Measurements from ENCODE around the gene HTR6.

Gene HTR6

GRCh38 chr1:19668888-19669287 lies 4.2 kb downstream of the HTR6 start:
- Histone ChIP-seq H4K20me1 (ENCODE audit: insufficient read depth, low read length) (no peaks in the 10 kb centered on the region), H3K4me2 (ENCODE audit: low read length) (no peak overlapping the region), H3K4me3 (ENCODE audit: low read length) (no peak overlapping the region), H3K9me3 (ENCODE audit: insufficient read depth, low read length) (no peaks in the 10 kb centered on the region), H3K9ac (ENCODE audit: low read length) (no peak overlapping the region), H3K79me2 (ENCODE audit: low read length) (no peaks in the 10 kb centered on the region), H3K36me3 (replicated peaks; ENCODE audit: low read depth, low read length) (no peaks in the 10 kb centered on the region), H3K27me3 (ENCODE audit: low read depth, low read length) (no peaks in the 10 kb centered on the region), H3K4me1 (ENCODE audit: low read length) (no peaks in the 10 kb centered on the region), H3K27ac (ENCODE audit: low read length) (no peak overlapping the region), H2AFZ (ENCODE audit: low read depth, low read length) (no peak overlapping the region)
- TF ChIP-seq EZH2phosphoT487 (IDR thresholded peaks at IDR 0.05; ENCODE audit: low read depth): no peak

DNA sequence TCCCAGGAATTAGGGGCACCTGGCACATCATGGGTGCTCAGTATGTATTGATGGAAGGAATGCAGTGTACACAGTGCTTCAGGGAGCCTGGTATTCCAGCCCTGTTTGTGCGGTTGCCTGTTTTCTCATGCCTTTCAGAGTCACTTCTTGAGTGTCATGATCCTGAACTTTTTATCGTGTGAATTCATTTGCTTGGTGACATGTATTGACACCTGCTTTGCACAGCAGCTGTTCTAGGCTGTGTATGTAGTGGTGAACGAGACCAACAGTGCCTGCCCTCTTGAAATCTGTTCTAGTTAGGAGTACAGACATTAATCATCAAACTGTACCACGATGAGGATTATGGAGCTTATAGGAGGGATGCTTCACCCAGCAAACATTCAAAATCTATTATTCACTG lies 6.1 kb downstream of the HTR6 start:
- no peaks in the 10 kb centered on the region for H3K36me3 ChIP-seq (replicated peaks; ENCODE audit: low read depth, low read length)
- no peak for TF ChIP-seq EZH2phosphoT487 (IDR thresholded peaks at IDR 0.05; ENCODE audit: low read depth)
- TF ChIP-seq, protein P1, sequence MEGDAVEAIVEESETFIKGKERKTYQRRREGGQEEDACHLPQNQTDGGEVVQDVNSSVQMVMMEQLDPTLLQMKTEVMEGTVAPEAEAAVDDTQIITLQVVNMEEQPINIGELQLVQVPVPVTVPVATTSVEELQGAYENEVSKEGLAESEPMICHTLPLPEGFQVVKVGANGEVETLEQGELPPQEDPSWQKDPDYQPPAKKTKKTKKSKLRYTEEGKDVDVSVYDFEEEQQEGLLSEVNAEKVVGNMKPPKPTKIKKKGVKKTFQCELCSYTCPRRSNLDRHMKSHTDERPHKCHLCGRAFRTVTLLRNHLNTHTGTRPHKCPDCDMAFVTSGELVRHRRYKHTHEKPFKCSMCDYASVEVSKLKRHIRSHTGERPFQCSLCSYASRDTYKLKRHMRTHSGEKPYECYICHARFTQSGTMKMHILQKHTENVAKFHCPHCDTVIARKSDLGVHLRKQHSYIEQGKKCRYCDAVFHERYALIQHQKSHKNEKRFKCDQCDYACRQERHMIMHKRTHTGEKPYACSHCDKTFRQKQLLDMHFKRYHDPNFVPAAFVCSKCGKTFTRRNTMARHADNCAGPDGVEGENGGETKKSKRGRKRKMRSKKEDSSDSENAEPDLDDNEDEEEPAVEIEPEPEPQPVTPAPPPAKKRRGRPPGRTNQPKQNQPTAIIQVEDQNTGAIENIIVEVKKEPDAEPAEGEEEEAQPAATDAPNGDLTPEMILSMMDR (IDR thresholded peaks at IDR 0.05; ENCODE audit: low read depth, low read length): no peak
- no peak overlapping the region for H3K4me2 ChIP-seq (ENCODE audit: low read length)
- H2AFZ ChIP-seq (ENCODE audit: low read depth, low read length): no peak overlapping the region
- H3K79me2 ChIP-seq (ENCODE audit: low read length): no peaks in the 10 kb centered on the region
- no peak overlapping the region for H3K9ac ChIP-seq (ENCODE audit: low read length)
- H3K4me1 ChIP-seq (ENCODE audit: low read length): no peaks in the 10 kb centered on the region
- H3K27me3 ChIP-seq (ENCODE audit: low read depth, low read length): no peaks in the 10 kb centered on the region
- H3K27ac ChIP-seq (ENCODE audit: low read length): no peak overlapping the region
- no peak overlapping the region for H3K4me3 ChIP-seq (ENCODE audit: low read length)
- H3K9me3 ChIP-seq (ENCODE audit: insufficient read depth, low read length): no peaks in the 10 kb centered on the region
- no peaks in the 10 kb centered on the region for H4K20me1 ChIP-seq (ENCODE audit: insufficient read depth, low read length)

DNA sequence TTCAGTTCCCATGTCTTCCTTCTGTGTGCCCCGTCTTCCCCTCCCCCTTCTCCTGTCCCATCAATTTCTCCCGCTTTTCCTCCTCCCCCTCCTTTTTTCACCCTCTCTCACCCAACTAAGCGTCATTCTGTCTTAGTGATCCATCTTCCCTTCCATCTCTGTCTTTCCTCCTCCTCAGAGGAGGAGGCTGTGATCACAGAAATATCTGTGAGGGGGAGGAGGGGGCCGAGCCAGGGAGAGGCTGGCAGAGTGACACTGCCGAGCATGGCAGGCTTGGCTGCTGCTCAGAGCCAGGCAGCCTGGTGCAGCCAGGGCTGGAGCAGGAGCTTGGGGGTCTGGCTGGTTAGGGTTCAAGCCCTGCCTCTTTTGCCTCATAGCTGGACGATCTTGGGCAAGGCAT lies 7.6 kb downstream of the HTR6 start:
- Histone ChIP-seq H4K20me1 (ENCODE audit: insufficient read depth, low read length) (no peaks in the 10 kb centered on the region), H3K4me2 (ENCODE audit: low read length) (no peak overlapping the region), H3K79me2 (ENCODE audit: low read length) (no peaks in the 10 kb centered on the region), H3K27me3 (ENCODE audit: low read depth, low read length) (no peaks in the 10 kb centered on the region), H3K36me3 (replicated peaks; ENCODE audit: low read depth, low read length) (no peaks in the 10 kb centered on the region), H3K27ac (ENCODE audit: low read length) (no peak overlapping the region), H3K4me1 (ENCODE audit: low read length) (no peaks in the 10 kb centered on the region), H2AFZ (ENCODE audit: low read depth, low read length) (no peak overlapping the region), H3K4me3 (ENCODE audit: low read length) (no peak overlapping the region), H3K9ac (ENCODE audit: low read length) (no peak overlapping the region), H3K9me3 (ENCODE audit: insufficient read depth, low read length) (no peaks in the 10 kb centered on the region)
- TF ChIP-seq EZH2phosphoT487 (IDR thresholded peaks at IDR 0.05; ENCODE audit: low read depth): no peak
- TF ChIP-seq, protein P1 (IDR thresholded peaks at IDR 0.05; ENCODE audit: low read depth, low read length): no peak

- Histone ChIP-seq H2AFZ (ENCODE audit: low read depth, low read length) (no peak overlapping the region), H3K4me3 (ENCODE audit: low read length) (no peak overlapping the region), H3K36me3 (replicated peaks; ENCODE audit: low read depth, low read length) (no peaks in the 10 kb centered on the region), H3K27ac (ENCODE audit: low read length) (no peak overlapping the region), H3K79me2 (ENCODE audit: low read length) (no peaks in the 10 kb centered on the region), H4K20me1 (ENCODE audit: insufficient read depth, low read length) (no peaks in the 10 kb centered on the region), H3K4me1 (ENCODE audit: low read length) (no peaks in the 10 kb centered on the region), H3K4me2 (ENCODE audit: low read length) (no peak overlapping the region), H3K9me3 (ENCODE audit: insufficient read depth, low read length) (no peaks in the 10 kb centered on the region), H3K27me3 (ENCODE audit: low read depth, low read length) (no peaks in the 10 kb centered on the region), H3K9ac (ENCODE audit: low read length) (no peak overlapping the region)
- TF ChIP-seq, protein P1 (IDR thresholded peaks at IDR 0.05; ENCODE audit: low read depth, low read length): no peak
- TF ChIP-seq EZH2phosphoT487 (IDR thresholded peaks at IDR 0.05; ENCODE audit: low read depth): no peak
Observed at GRCh38 chr1:19675797-19676196, 11.1 kb downstream of the HTR6 start.

GRCh38 chr1:19676438-19676922 lies 11.8 kb downstream of the HTR6 start:
- Histone ChIP-seq H3K4me1 (ENCODE audit: low read length) (no peaks in the 10 kb centered on the region), H3K27ac (ENCODE audit: low read length) (no peak overlapping the region), H3K9me3 (ENCODE audit: insufficient read depth, low read length) (no peaks in the 10 kb centered on the region), H3K4me3 (ENCODE audit: low read length) (no peak overlapping the region), H4K20me1 (ENCODE audit: insufficient read depth, low read length) (no peaks in the 10 kb centered on the region), H3K9ac (ENCODE audit: low read length) (no peak overlapping the region), H3K27me3 (ENCODE audit: low read depth, low read length) (no peaks in the 10 kb centered on the region), H3K4me2 (ENCODE audit: low read length) (no peak overlapping the region), H2AFZ (ENCODE audit: low read depth, low read length) (no peak overlapping the region), H3K79me2 (ENCODE audit: low read length) (no peaks in the 10 kb centered on the region), H3K36me3 (replicated peaks; ENCODE audit: low read depth, low read length) (no peaks in the 10 kb centered on the region)
- TF ChIP-seq, protein P1 (IDR thresholded peaks at IDR 0.05; ENCODE audit: low read depth, low read length): no peak
- no peak for TF ChIP-seq EZH2phosphoT487 (IDR thresholded peaks at IDR 0.05; ENCODE audit: low read depth)

All from OCI-LY3 (cell line).